Gastrocnemius medialis (tissue), 4 donors: ENCODE measurements around the gene SMOC2. TPM values are rescaled to one million over a fixed set of nuclear protein-coding genes. Genes with fewer than 3 reads are reported as not detected.

Experiments
- ATAC-seq, 2 donors: fragments of 150-250 bp; one replicate each; pipeline ENCODE4 v1.9.1; 2016
- DNase-seq, 2 donors: peaks; one replicate each; pipeline ENCODE4 v3.0.0-alpha.2; 2019
- H3K27ac ChIP-seq, 4 donors: fragments of 200-600 bp; sonication (generic); 1 replicate in 1 of 4; 2 replicates in 3 of 4; pipeline ENCODE4 v1.5.1; 2016 to 2018; ENCODE audit warnings: mild to moderate bottlenecking in 2 of 4, moderate library complexity in 1 of 4
- H3K27me3 ChIP-seq, 3 donors: fragments of 200-600 bp; sonication (generic) in 2 of 3; 1 replicate in 1 of 3; 2 replicates in 2 of 3; pipeline versions ENCODE4 v1.5.1 to v1.6.0; 2016 to 2019; ENCODE audit warnings: mild to moderate bottlenecking in 1 of 3, moderate library complexity in 1 of 3
- H3K36me3 ChIP-seq, 2 donors: fragments of 200-600 bp; sonication (generic) in 1 of 2; one replicate each; pipeline ENCODE4 v1.5.1; 2017 to 2018
- H3K4me1 ChIP-seq, 2 donors: fragments of 200-600 bp; sonication (generic) in 1 of 2; one replicate each; pipeline ENCODE4 v1.5.1; 2016 to 2017; ENCODE audit warnings: mild to moderate bottlenecking in 2 of 2
- H3K4me3 ChIP-seq, 4 donors: fragments of 200-600 bp; sonication (generic) in 3 of 4; 1 replicate in 1 of 4; 2 replicates in 3 of 4; pipeline ENCODE4 v1.5.1; 2016 to 2019; ENCODE audit warnings: mild to moderate bottlenecking in 2 of 4
- H3K9me3 ChIP-seq, 3 donors: fragments of 200-600 bp; sonication (generic) in 2 of 3; 1 replicate in 1 of 3; 2 replicates in 2 of 3; pipeline ENCODE4 v1.5.1; 2016 to 2019
- POLR2A ChIP-seq, 2 donors: fragments of 450-650 bp; IDR thresholded peaks; one replicate each; pipeline ENCODE4 v1.6.1; 2017; ENCODE audit warnings: antibody characterized with exemption in 2 of 2, mild to moderate bottlenecking in 2 of 2, moderate library complexity in 2 of 2
- in situ Hi-C, 4 donors: fragments of 200-750 bp; cut with MboI; loops; one replicate each; pipeline versions ENCODE4 v1.15.0 to v1.8.0; 2017; ENCODE audit warnings: low sequenced_read_pairs in 4 of 4
- intact Hi-C: fragments of 100-400 bp; cut with DNase I; formaldehyde crosslinking; loops from one replicate; pipeline ENCODE4 v1.15.1; 2023; ENCODE audit warnings: low total_unique reads
- total RNA-seq, 4 donors: library from RNA; depleted of rRNA; stranded (reverse); fragments of >200 nt; gene quantifications; one replicate each; pipeline versions ENCODE4 v1.1.0 to v1.2.3, GENCODE V29; 2016
- TF ChIP-seq, protein P1 (sequence below), 5 experiments: fragments of 450-650 bp in 3 of 5; fragments of 200-600 bp in 2 of 5; sonication (generic) in 2 of 5; IDR thresholded peaks in 4 of 5; conservative IDR thresholded peaks in 1 of 5; 1 replicate in 4 of 5; 2 replicates in 1 of 5; pipeline ENCODE4 v1.5.1; 2016 to 2019; ENCODE audit warnings: antibody characterized with exemption in 5 of 5, mild to moderate bottlenecking in 3 of 5, moderate library complexity in 3 of 5

SMOC2 gene
- total RNA-seq, 4 donors from 2014 or later: 7.2 to 34.4 (median 16.5) TPM

- ATAC-seq: no peak
- Histone ChIP-seq H3K4me3 (no peak overlapping the region), H3K4me1 (no peaks in the 10 kb centered on the region), H3K9me3 (no peaks in the 10 kb centered on the region), H3K27ac (no peak overlapping the region), H3K36me3 (no peaks in the 10 kb centered on the region), H3K27me3 (no peaks in the 10 kb centered on the region)
- in situ Hi-C loops (no loop called here), intact Hi-C loops (no loop called here)
- no peak for DNase-seq
- no peak for TF ChIP-seq POLR2A (IDR thresholded peaks at IDR 0.05)
- TF ChIP-seq, protein P1, sequence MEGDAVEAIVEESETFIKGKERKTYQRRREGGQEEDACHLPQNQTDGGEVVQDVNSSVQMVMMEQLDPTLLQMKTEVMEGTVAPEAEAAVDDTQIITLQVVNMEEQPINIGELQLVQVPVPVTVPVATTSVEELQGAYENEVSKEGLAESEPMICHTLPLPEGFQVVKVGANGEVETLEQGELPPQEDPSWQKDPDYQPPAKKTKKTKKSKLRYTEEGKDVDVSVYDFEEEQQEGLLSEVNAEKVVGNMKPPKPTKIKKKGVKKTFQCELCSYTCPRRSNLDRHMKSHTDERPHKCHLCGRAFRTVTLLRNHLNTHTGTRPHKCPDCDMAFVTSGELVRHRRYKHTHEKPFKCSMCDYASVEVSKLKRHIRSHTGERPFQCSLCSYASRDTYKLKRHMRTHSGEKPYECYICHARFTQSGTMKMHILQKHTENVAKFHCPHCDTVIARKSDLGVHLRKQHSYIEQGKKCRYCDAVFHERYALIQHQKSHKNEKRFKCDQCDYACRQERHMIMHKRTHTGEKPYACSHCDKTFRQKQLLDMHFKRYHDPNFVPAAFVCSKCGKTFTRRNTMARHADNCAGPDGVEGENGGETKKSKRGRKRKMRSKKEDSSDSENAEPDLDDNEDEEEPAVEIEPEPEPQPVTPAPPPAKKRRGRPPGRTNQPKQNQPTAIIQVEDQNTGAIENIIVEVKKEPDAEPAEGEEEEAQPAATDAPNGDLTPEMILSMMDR (IDR thresholded peaks at IDR 0.05 in 4 of 5, conservative IDR thresholded peaks at IDR 0.05 in 1 of 5): no peak
Observed at GRCh38 chr6:168713839-168714238, 272.9 kb downstream of the SMOC2 start.

DNA sequence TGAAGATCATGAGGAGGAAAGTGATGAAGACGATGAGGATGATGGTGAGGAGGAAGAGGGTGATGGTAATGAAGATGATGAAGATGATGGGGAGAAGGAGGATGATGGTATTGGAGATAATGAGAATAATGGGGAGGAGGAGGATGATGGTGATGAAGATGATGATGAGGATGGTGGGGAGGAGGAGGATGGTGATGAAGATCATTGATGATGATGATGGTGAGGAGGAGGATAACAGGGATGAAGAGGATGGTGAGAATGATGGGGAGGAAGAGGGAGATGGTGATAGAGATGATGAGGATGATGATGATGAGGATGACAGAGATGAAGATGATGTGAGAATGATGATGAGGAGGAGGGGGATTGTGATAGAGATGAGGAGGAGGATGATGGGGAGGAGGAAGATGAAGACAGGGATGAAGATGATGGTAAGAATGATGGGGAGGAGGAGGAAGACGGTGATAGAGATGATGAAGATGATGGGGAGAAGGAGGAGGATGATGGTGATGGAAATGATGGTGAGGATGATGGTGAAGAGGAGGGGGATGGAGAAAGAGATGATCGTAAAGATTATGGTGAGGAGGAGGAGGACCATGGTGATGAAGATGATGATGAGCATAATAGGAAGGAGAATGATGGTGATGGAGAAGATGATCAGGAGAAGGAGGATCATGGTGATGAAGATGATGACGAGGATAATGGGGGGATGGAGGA, 273.7 kb downstream of the SMOC2 start:
- intact Hi-C loops (no loop called here), in situ Hi-C loops (no loop called here)
- ATAC-seq: no peak
- H3K27ac ChIP-seq: no peak overlapping the region
- no peak for DNase-seq
- H3K27me3 ChIP-seq: no peaks in the 10 kb centered on the region
- TF ChIP-seq POLR2A (IDR thresholded peaks at IDR 0.05): no peak
- TF ChIP-seq, protein P1 (IDR thresholded peaks at IDR 0.05 in 4 of 5, conservative IDR thresholded peaks at IDR 0.05 in 1 of 5): no peak
- no peaks in the 10 kb centered on the region for H3K9me3 ChIP-seq
- no peaks in the 10 kb centered on the region for H3K4me1 ChIP-seq
- H3K36me3 ChIP-seq: no peaks in the 10 kb centered on the region
- H3K4me3 ChIP-seq: no peak overlapping the region

GRCh38 chr6:168715643-168716481, 274.9 kb downstream of the SMOC2 start:
- Histone ChIP-seq H3K4me1 (no peaks in the 10 kb centered on the region), H3K36me3 (no peaks in the 10 kb centered on the region), H3K27me3 (no peaks in the 10 kb centered on the region), H3K27ac (no peak overlapping the region), H3K4me3 (no peak overlapping the region), H3K9me3 (no peaks in the 10 kb centered on the region)
- ATAC-seq (no peak), DNase-seq (no peak)
- intact Hi-C loops (no loop called here), in situ Hi-C loops (no loop called here)
- TF ChIP-seq POLR2A (IDR thresholded peaks at IDR 0.05): no peak
- TF ChIP-seq, protein P1 (IDR thresholded peaks at IDR 0.05 in 4 of 5, conservative IDR thresholded peaks at IDR 0.05 in 1 of 5): no peak

DNA sequence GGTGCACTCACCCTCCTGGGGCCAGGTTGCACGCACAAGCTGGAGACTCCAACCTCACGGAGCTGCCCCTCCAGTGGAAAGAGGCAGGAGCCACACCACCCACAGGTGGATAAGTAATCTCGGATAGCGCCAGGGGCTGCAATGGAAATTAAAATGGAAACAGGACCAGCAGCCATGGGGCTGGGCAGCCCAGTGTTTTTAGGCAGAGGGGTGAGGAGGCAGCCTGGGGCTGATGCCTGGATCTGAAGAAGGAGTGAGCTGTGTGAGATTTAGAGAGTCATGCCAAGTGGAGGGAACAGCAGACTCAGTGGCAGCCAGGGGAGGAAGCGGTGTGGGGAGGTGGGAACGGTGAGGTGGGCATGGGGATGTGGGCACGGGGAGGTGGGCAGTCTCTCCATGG, 275.6 kb downstream of the SMOC2 start:
- in situ Hi-C loops (no loop called here), intact Hi-C loops (no loop called here)
- Histone ChIP-seq H3K36me3 (no peaks in the 10 kb centered on the region), H3K4me1 (no peaks in the 10 kb centered on the region), H3K4me3 (no peak overlapping the region), H3K9me3 (no peaks in the 10 kb centered on the region), H3K27ac (no peak overlapping the region), H3K27me3 (no peaks in the 10 kb centered on the region)
- ATAC-seq: no peak
- DNase-seq: no peak
- TF ChIP-seq, protein P1 (IDR thresholded peaks at IDR 0.05 in 4 of 5, conservative IDR thresholded peaks at IDR 0.05 in 1 of 5): no peak
- TF ChIP-seq POLR2A (IDR thresholded peaks at IDR 0.05): no peak
